PFSK-1 (cell line): ENCODE results near the gene ARHGDIB.

Experiments used
- FOXP2 ChIP-seq: optimal IDR thresholded peaks from 2 replicates; pipeline ENCODE3; 2011; ENCODE audit warnings: borderline replicate concordance, control low read depth, inconsistent platforms; ENCODE audit not compliant: insufficient read depth; ENCODE audit errors: extremely low read length, extremely low read depth
- POLR2AphosphoS5 ChIP-seq: IDR thresholded peaks from 2 replicates; pipeline ENCODE4 v1.6.1; 2012; ENCODE audit warnings: low read depth, mild to moderate bottlenecking, control low read depth, low read length, moderate library complexity
- REST ChIP-seq, 2 experiments: IDR thresholded peaks; 2 replicates each; pipeline versions ENCODE4 v1.6.1 to v1.8.0; 2011 to 2012; ENCODE audit warnings: low read depth in 2 of 2, low read length in 2 of 2, control low read depth in 1 of 2, inconsistent platforms in 1 of 2, mild to moderate bottlenecking in 1 of 2, moderate library complexity in 1 of 2; ENCODE audit not compliant: insufficient read depth in 1 of 2
- SIN3A ChIP-seq: IDR thresholded peaks from 2 replicates; pipeline ENCODE4 v1.6.1; 2012; ENCODE audit warnings: mild to moderate bottlenecking, low read length, moderate library complexity, borderline replicate concordance; ENCODE audit not compliant: insufficient read depth
- TAF1 ChIP-seq: IDR thresholded peaks from 2 replicates; pipeline ENCODE4 v1.6.1; 2012; ENCODE audit warnings: low read length, control low read depth, borderline replicate concordance; ENCODE audit not compliant: insufficient read depth

The ARHGDIB gene

GRCh38 chr12:14984766-14985285, 23.4 kb upstream of the ARHGDIB start:
- no peak for TF ChIP-seq SIN3A
- TF ChIP-seq TAF1, result no peak
- no peak for TF ChIP-seq FOXP2
- no peak for TF ChIP-seq REST (IDR thresholded peaks at IDR 0.05; ENCODE audit: insufficient read depth in 1 of 2, low read depth in 2 of 2, low read length in 2 of 2)
- no peak for TF ChIP-seq POLR2AphosphoS5

DNA sequence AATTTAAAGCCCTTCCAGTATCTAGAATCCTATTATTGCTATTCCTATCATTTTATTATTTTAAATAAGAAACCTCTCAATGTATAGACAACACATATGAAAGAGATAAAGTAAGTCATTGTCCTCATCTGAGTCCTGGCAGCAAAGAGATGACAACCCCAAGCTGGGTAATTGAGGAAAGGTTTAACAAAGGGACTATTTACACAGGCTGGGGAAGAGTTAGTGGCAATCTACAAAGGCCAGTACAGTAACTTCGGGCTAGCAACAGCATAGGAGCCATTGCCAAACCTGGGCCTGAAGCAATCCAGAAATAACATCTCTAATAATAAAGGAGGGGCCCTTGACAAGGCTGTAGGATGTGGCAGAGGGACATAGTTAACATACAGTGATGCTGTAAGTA, 22.6 kb upstream of the ARHGDIB start:
- no peak for TF ChIP-seq TAF1
- no peak for TF ChIP-seq SIN3A
- TF ChIP-seq POLR2AphosphoS5, result no peak
- TF ChIP-seq REST (IDR thresholded peaks at IDR 0.05; ENCODE audit: insufficient read depth in 1 of 2, low read depth in 2 of 2, low read length in 2 of 2), result no peak
- TF ChIP-seq FOXP2, result no peak

GRCh38 chr12:14982991-14983390, 21.6 kb upstream of the ARHGDIB start:
- TF ChIP-seq FOXP2, result no peak

DNA sequence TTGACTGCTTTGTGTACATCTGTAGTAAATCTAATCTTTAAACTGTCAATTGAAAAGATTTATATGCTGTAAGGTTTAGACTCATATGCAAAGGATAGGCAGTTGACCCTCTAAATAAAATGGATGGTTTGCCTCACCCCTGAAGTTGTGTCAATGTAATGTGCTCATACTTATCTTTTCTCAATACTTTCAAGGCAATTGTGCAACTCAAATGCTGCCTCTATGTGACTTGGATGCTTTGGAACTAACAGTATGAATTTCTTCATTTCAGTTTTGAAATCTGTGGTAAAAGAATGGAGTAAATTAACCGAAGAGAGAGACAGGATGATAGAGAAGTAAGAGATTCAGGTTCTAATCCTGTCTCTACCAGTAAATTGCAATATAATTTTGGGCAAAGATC, 21.2 kb upstream of the ARHGDIB start:
- TF ChIP-seq SIN3A (no peak), FOXP2 (no peak), REST (IDR thresholded peaks at IDR 0.05; ENCODE audit: insufficient read depth in 1 of 2, low read depth in 2 of 2, low read length in 2 of 2) (no peak), POLR2AphosphoS5 (no peak)

GRCh38 chr12:14981049-14981448, 19.6 kb upstream of the ARHGDIB start:
- TF ChIP-seq SIN3A, result no peak
- no peak for TF ChIP-seq POLR2AphosphoS5
- no peak for TF ChIP-seq FOXP2
- TF ChIP-seq TAF1, result no peak
- TF ChIP-seq REST (IDR thresholded peaks at IDR 0.05; ENCODE audit: insufficient read depth in 1 of 2, low read depth in 2 of 2, low read length in 2 of 2), result no peak

DNA sequence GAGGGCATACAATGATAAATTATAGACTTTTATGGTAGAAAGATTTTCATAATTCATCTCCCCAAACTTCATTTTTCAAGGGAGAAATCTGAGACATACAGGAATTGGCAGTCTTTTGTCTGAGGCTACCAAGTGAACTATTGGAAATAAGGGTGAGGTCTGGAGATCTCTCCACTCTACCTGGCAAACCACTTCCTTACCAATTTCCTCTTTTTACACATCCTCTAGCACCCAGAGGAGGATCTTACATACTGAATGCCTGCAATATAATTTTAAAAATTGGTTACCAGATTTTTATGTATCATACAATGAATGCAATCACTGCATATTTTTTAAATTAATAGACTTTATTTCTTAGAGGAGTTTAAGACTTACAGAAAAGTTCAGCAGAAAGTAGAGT, 18.1 kb upstream of the ARHGDIB start:
- no peak for TF ChIP-seq FOXP2
- no peak for TF ChIP-seq POLR2AphosphoS5
- TF ChIP-seq TAF1, result no peak
